Heart right ventricle (tissue), 16 donors: ENCODE data around the gene CCDC137. TPM values are rescaled to one million over a fixed set of nuclear protein-coding genes. Genes with fewer than 3 reads are reported as not detected.

Experiments used
- ATAC-seq, 8 donors: fragments of 200-7000 bp; cut with Tn5 transposase; one replicate each; pipeline ENCODE4 v1.9.1; 2020; ENCODE audit warnings: mild to moderate bottlenecking in 8 of 8, moderate library complexity in 8 of 8, moderate number of reproducible peaks in 1 of 8
- DNase-seq, 2 donors: peaks; one replicate each; pipeline ENCODE4 v3.0.0-alpha.2; 2020
- H3K27ac ChIP-seq, 10 donors: fragments of 200-600 bp; sonication (generic) in 2 of 10; one replicate each; pipeline versions ENCODE4 v1.5.0 to v1.8.0; 2020 to 2022; ENCODE audit warnings: mild to moderate bottlenecking in 3 of 10
- H3K27me3 ChIP-seq, 7 donors: fragments of 200-600 bp; one replicate each; pipeline ENCODE4 v1.8.0; 2021 to 2022; ENCODE audit warnings: mild to moderate bottlenecking in 2 of 7
- H3K36me3 ChIP-seq, 9 donors: fragments of 200-600 bp; sonication (generic) in 1 of 9; one replicate each; pipeline versions ENCODE4 v1.5.0 to v1.8.0; 2020 to 2022; ENCODE audit warnings: mild to moderate bottlenecking in 2 of 9
- H3K4me1 ChIP-seq, 9 donors: fragments of 200-600 bp; sonication (generic) in 1 of 9; one replicate each; pipeline versions ENCODE4 v1.5.0 to v1.8.0; 2020 to 2022; ENCODE audit warnings: mild to moderate bottlenecking in 4 of 9
- H3K4me3 ChIP-seq, 10 donors: fragments of 200-600 bp; sonication (generic) in 2 of 10; one replicate each; pipeline versions ENCODE4 v1.5.0 to v1.8.0; 2020 to 2022; ENCODE audit warnings: mild to moderate bottlenecking in 7 of 10, moderate library complexity in 2 of 10
- H3K9me3 ChIP-seq, 11 donors: fragments of 200-600 bp in 10 of 11; sonication (generic) in 2 of 11; one replicate each; pipeline versions ENCODE4 v1.5.0 to v1.8.0; 2013 to 2022; ENCODE audit warnings: mild to moderate bottlenecking in 2 of 11, control low read depth in 1 of 11, moderate library complexity in 1 of 11
- CTCF ChIP-seq, 9 donors: fragments of 200-600 bp; sonication (generic) in 2 of 9; IDR thresholded peaks; one replicate each; pipeline versions ENCODE4 v1.5.0 to v1.8.0; 2021 to 2022; ENCODE audit warnings: antibody characterized with exemption in 9 of 9, mild to moderate bottlenecking in 5 of 9, moderate library complexity in 1 of 9
- WGBS, 2 donors: extraction: QIAGEN DNeasy Blood & Tissue Kit; methylation state at CpG; one replicate each; pipeline ENCODE4 v1.1.7; 2013; ENCODE audit warnings: inconsistent platforms in 1 of 2; 5-methylcytosine and 5-hydroxymethylcytosine counted together
- intact Hi-C, 10 donors: fragments of 100-400 bp; cut with DNase I; formaldehyde crosslinking; loops; one replicate each; pipeline versions ENCODE4 v1.11.1 to v1.14.2; 2022
- polyA plus RNA-seq, 2 donors: library from polyadenylated mRNA; stranded (reverse); fragments of 200-250 nt; gene quantifications; one replicate each; pipeline ENCODE4 v1.2.3, GENCODE V29; 2013
- total RNA-seq, 10 donors: library from RNA; stranded (reverse); fragmentation: NEBNext Ultra II Directional in 3 of 10; extraction: Animal tissue kit (Norgen Biotek cat#: 25700) in 3 of 10; gene quantifications; one replicate each; pipeline versions ENCODE4 v1.2.1 to v1.2.4, GENCODE V29; 2021 to 2023
- donor health status: Arrhythmogenic right ventricular cardiomyopathy.
- donor health status: ischemic (EF 13 %, LVEDD 7.1; RV severe dilation, severe dysfunction).
- donor health status: healthy with polysubstance abuse.
- donor health status: DM: no; HTN: yes; CAD: no.
- donor health status: DM: no; HTN: no; CAD: no.
- donor health status: ischemic (EF 25% LVEDD 6.9; RV normal size, moderate dysfunction).
- donor health status: ischemic (EF 25% LVEDD 5.7; RV mildly dilated, moderate dysfunction).
- donor health status: healthy.
- donor health status: DM: yes; HTN: yes; CAD: no.
- donor health status: Ischemic cardiomyopathy.
- donor health status: ischemic (EF 35%, LVEDD 5.7; RV mildly dilated, moderate dysfunction).
- donor health status: nonischemic (EF 11% LVEDD 7.7; RV severe dilation, severe dysfunction).
- donor health status: DM: yes; HTN: yes; CAD: no.
- donor health status: PGD.
- donor health status: ischemic (EF 29% LVEDD 5.4; RV normal size, mild dysfunction).
- donor health status: nonischemic (EF 23%, LVEDD 6.1; RV moderate dilation, normal function).

The CCDC137 gene
- total and polyA plus RNA-seq, 12 donors = 3.4 to 14.4 (median 5.5) TPM

DNA sequence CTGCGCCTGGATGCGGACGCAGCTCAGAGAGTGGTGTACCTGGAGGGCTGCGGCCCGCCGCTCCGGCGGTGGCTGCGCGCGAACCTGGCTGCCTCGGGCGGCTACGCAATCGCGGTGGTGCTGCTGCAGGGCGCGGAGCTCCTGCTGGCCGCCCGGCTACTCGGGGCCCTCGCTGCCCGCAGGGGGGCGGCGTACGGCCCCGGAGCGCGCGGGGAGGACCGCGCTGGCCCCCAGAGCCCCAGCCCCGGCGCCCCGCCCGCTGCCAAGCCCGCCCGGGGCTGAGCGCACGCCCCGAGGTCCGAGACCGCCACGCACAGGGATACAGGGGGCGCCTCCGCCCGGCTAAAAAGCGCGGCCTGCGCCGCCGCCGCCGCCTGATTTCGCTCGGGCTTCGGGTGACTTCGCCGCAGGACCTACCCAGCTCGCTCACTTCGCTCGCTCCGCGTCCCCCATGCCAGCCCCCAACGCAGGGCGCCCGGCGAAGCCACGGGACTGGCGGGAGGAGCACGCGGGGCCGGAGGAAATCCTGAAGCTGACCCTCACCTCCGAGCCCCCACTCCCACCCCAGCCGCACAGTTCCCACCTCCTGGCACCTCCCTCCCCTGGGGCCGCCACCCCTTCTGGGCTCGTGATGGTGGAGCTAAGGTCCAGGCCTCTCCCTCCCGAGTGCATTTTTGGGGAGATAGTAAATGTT is 18.4 kb upstream of the CCDC137 start:
- 4 to 5% methylated on average over 59 to 77 of the region's 78 CpGs for WGBS, 2 donors
- intact Hi-C loops = no loop called here
- H3K4me1 ChIP-seq = peaks cover 0 to 3% (median 0%) of the 10 kb centered on the region in 9 donors
- no peak for ATAC-seq
- no peak overlapping the region for H3K4me3 ChIP-seq
- H3K36me3 ChIP-seq = no peaks in the 10 kb centered on the region
- H3K9me3 ChIP-seq = peaks cover 0 to 5% (median 0%) of the 10 kb centered on the region in 11 donors
- peaks cover 0 to 54% (median 49%) of the 10 kb centered on the region in 7 donors for H3K27me3 ChIP-seq
- TF ChIP-seq CTCF (IDR thresholded peaks at IDR 0.05) = no peak
- no peak for DNase-seq
- no peak overlapping the region for H3K27ac ChIP-seq

DNA sequence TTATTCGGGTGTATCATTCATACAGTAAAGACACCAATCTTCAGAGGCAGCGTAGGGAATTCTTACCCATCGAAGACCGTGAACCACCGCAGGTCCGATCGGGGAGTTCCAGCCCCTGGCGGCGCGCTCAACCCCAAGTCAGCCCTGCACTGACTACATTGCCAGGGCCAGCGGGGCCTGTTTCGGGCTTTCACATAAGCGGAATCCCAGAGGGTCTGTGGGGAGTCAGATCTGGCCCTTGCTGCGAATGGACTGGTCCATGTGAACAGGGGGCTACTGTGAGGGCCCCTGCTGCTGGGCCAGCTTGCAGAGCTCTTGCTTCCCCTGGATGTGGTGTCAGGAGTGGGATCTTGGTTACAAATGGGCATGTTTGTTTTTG is 17.8 kb upstream of the CCDC137 start:
- WGBS, 2 donors = 47 to 55% methylated on average over 14 of the region's 14 CpGs
- Histone ChIP-seq H3K4me1 (peaks cover 0 to 3% (median 0%) of the 10 kb centered on the region in 9 donors), H3K4me3 (no peak overlapping the region), H3K9me3 (peaks cover 0 to 5% (median 0%) of the 10 kb centered on the region in 11 donors), H3K27me3 (peaks cover 0 to 60% (median 52%) of the 10 kb centered on the region in 7 donors), H3K27ac (no peak overlapping the region), H3K36me3 (no peaks in the 10 kb centered on the region)
- DNase-seq = no peak
- no peak for TF ChIP-seq CTCF (IDR thresholded peaks at IDR 0.05)
- intact Hi-C loops = no loop called here
- no peak for ATAC-seq

GRCh38 chr17:81650951-81651350 is 15.6 kb upstream of the CCDC137 start:
- Histone ChIP-seq H3K36me3 (no peaks in the 10 kb centered on the region), H3K4me3 (no peak overlapping the region), H3K27ac (no peak overlapping the region), H3K4me1 (peaks cover 0 to 11% (median 0%) of the 10 kb centered on the region in 9 donors), H3K27me3 (peaks cover 0 to 70% (median 61%) of the 10 kb centered on the region in 7 donors), H3K9me3 (peaks cover 0 to 5% (median 0%) of the 10 kb centered on the region in 11 donors)
- intact Hi-C loops = no loop called here
- ATAC-seq = no peak
- no peak for TF ChIP-seq CTCF (IDR thresholded peaks at IDR 0.05)
- 74 to 82% methylated on average over 9 of the region's 9 CpGs for WGBS, 2 donors
- no peak for DNase-seq

DNA sequence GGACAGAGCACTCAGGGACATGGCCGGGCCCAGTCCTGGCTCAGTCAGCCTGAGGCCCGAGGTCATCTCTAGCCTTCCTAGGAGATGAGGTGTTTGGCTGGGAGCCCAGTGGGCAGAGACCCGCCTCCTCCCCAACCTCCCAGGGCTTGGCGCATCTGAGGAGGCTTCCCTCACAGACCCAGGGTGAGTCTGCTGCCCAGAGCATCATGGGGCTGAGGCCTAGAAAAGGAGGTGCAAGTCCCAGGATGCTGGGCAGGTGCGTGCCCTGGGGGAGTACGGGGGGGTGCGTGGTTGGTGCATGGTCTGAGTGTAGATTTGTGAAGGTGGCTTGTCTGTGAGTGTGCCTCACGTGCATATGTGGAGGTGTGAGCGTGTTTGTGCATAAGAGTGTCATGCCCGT is 14.8 kb upstream of the CCDC137 start:
- Histone ChIP-seq H3K27ac (no peak overlapping the region), H3K36me3 (no peaks in the 10 kb centered on the region), H3K4me1 (peaks cover 0 to 19% (median 0%) of the 10 kb centered on the region in 9 donors), H3K27me3 (peaks cover 0 to 70% (median 60%) of the 10 kb centered on the region in 7 donors), H3K4me3 (no peak overlapping the region), H3K9me3 (peaks cover 0 to 5% (median 0%) of the 10 kb centered on the region in 11 donors)
- intact Hi-C loops = no loop called here
- DNase-seq (no peak), ATAC-seq (no peak)
- TF ChIP-seq CTCF (IDR thresholded peaks at IDR 0.05) = no peak
- WGBS, 2 donors = 71 to 77% methylated on average over 10 of the region's 10 CpGs
